Bronchus fibroblast of lung (primary cell): Measurements from ENCODE around the gene APOA5. TPM values are rescaled to one million over a fixed set of nuclear protein-coding genes. Genes with fewer than 3 reads are reported as not detected.

Source experiments
- total RNA-seq: library from RNA; depleted of rRNA; stranded (reverse); fragments of >200 nt; gene quantifications from 2 replicates; pipeline ENCODE4 v1.2.3, GENCODE V29; 2015

The APOA5 gene, protein sequence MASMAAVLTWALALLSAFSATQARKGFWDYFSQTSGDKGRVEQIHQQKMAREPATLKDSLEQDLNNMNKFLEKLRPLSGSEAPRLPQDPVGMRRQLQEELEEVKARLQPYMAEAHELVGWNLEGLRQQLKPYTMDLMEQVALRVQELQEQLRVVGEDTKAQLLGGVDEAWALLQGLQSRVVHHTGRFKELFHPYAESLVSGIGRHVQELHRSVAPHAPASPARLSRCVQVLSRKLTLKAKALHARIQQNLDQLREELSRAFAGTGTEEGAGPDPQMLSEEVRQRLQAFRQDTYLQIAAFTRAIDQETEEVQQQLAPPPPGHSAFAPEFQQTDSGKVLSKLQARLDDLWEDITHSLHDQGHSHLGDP
- total RNA-seq = not detected in 2 replicates

DNA sequence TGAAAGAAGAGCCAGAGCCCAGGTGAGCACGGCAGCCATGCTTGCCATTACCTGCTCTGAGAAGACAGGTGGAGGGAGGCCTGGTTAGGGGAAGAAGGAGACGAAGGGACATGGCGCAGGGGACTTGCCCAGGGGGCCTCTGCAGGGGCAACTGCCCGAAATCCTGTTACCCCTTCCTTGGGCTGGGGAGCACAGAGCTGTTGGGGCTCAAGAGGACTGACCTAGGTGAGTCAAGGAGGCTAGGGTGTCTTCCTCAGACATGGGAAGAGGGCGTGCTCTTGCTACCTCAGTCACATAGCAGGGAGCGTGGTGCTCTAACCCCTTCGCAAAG lies at the start of gene APOA5:
APOA5 (minus strand) TSS at position 67 of the 331 bp plus-strand sequence; CDS start at position 48, 19 bp downstream.

DNA sequence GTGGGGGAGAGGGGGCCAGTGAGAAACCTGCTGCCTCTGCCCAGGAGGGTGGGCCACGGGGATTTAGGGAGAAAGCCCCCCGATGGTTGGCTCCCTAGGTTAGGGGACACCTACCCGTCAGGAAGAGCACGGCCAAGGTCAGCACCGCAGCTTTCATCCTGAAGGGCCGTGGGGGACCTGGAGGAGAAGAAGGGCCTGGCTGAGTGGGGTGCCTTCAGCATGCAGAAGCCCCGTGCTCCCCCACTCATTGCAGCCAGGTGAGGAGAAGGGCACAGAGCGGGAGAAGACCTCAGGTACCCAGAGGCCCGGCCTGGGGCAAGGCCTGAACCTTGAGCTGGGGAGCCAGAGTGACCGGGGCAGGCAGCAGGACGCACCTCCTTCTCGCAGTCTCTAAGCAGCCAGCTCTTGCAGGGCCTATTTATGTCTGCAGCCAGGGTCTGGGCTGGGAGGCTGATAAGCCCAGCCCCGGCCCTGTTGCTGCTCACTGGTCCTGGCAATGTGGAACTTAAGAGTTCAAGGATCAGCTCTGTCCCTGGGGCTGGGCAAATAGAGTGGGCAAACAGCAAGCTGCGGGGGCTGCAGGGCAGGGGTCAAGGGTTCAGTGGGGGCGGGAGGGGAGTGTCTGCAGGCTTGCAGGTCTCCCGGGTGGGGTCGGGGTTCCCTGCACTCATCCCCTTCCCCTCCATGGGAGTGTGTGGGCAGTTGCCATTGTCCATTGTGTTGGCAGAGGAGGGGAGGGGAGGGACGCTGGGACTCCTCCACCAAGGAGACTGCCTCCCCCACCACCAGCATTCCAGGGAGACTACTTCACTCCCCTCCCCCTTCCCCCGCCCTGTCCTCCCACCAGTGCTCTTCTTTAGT lies 45.8 kb upstream of the APOA5 start, which contains the start of gene APOA1:
APOA1 (minus strand) TSS at position 392 of the 861 bp plus-strand sequence; CDS start at position 157, 235 bp downstream.

GRCh38 chr11:116829525-116830183 lies 38.0 kb upstream of the APOA5 start, which contains the start of gene APOC3:
TSS of gene APOC3 (plus strand) at chr11:116829907. CDS start at chr11:116830583, 676 bp downstream.

DNA sequence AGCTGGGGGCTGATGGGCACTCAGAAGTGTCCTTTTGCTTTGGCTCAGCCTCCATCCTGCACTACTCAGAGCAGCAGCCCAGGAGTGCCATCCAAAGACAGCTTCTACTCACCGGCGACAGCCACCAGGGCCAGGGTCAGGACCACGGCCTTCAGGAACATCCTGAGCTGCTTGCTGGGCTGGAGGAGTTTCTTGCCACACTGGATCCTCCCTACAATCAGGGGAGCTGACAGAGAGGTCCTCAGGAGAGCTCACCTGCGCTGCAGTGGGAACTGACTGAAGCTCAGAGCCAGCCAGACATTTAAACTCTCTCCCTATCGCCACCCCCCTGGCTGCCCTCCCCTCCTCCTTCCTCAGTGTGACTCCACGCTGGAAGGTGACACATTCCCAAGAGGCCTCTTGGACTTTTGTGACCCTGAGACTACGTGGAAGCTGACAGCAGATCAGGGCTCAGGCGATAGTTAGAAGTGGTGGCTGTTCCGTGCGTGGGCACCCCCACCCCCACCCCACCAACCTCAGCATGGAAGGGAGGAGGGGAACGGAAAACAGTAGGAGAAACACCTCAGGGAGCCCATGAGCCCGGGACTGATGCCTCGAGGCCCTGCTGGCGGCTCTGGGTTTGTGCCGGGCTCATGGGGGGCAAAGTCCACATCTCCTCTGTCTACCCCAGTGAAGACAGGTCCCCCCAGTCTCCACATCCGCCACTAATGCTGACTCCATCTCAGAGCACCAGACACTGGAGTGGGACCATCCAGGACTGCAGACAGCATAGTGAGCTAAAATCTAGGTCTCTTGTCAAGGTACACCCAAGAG lies 31.6 kb upstream of the APOA5 start, which contains the start of gene APOA4:
APOA4 (minus strand) TSS at position 274 of the 813 bp plus-strand sequence; CDS start at position 161, 113 bp downstream.

DNA sequence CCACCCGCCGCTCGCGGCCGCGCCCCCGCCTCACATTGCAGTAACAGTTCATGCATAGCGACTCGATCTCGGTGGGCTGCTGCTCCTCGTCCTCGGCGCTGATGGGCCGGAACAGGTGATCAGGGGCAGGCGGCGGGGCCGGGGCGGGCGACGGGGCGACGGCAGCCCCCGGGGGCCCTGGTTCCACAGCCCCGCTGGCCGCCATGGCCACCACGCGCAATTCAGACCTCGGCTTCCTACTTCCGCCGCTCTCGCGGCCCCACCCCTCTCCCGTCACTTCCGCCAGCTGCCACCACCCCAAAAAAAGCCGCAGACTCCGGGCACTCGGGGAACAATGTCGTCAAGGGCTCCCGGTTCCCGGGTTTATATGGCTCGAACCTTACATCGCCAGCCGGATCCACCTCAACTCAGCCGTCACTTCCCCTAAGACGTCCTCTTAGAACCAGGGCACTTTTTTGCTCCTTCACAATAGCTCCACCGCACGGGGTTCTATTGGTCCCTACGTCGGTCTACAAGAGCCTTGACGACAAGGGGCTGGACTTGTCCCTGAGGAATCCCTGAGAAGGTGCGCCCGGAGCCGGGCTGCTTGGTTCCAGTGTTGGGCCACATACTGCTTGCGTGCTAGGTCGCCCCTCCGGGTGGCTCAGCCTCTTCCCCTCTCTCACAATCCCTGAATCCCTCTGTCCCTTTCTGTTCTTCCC lies 3.7 kb downstream of the APOA5 start, which contains the start of gene ZPR1:
ZPR1 (minus strand) TSS at position 238 of the 701 bp plus-strand sequence; CDS start at position 205, 33 bp downstream.

GRCh38 chr11:116772443-116773202 lies 19.1 kb downstream of the APOA5 start, which contains the start of gene BUD13:
TSS of gene BUD13 (minus strand) at chr11:116772987. CDS start at chr11:116772964, 23 bp downstream.

Other genes with a start within 250 kb of the APOA5 start
- 12.0 and 16.5 TPM in 2 replicates for gene BUD13, start 18.9 kb downstream of the APOA5 start, total RNA-seq
- 39.8 and 40.6 TPM in 2 replicates for gene ZPR1, start 3.9 kb downstream of the APOA5 start, total RNA-seq
- not detected in 2 replicates for gene APOA4, start 31.4 kb upstream of the APOA5 start, total RNA-seq
- not detected in 2 replicates for gene APOC3, start 38.0 kb upstream of the APOA5 start, total RNA-seq
- gene APOA1, start 45.7 kb upstream of the APOA5 start, total RNA-seq = not detected in 2 replicates